Skeletal muscle satellite cell (primary cell): ENCODE measurements around the gene ERF.

Experiments used
- H3K27me3 ChIP-seq: 2 replicates; pipeline ENCODE4 v1.7.0; 2013; ENCODE audit warnings: low read length; ENCODE audit not compliant: control insufficient read depth, insufficient read depth
- H3K36me3 ChIP-seq: 2 replicates; pipeline ENCODE4 v1.7.0; 2013; ENCODE audit warnings: mild to moderate bottlenecking, control low read depth, low read length; ENCODE audit not compliant: insufficient read depth
- H3K4me1 ChIP-seq: 2 replicates; pipeline ENCODE4 v1.7.0; 2013; ENCODE audit warnings: low read length; ENCODE audit not compliant: control insufficient read depth, insufficient read depth
- H3K4me2 ChIP-seq: 2 replicates; pipeline ENCODE4 v1.7.0; 2013; ENCODE audit warnings: mild to moderate bottlenecking, low read length
- H3K4me3 ChIP-seq: 2 replicates; pipeline ENCODE4 v1.7.0; 2013; ENCODE audit warnings: low read length
- H3K9ac ChIP-seq: 2 replicates; pipeline ENCODE4 v1.7.0; 2013; ENCODE audit warnings: mild to moderate bottlenecking, low read depth, low read length, moderate library complexity
- H3K9me3 ChIP-seq: replicated peaks from 2 replicates; pipeline ENCODE4 v1.7.0; 2013; ENCODE audit warnings: mild to moderate bottlenecking, control low read depth, low read length

The ERF gene

GRCh38 chr19:42249149-42249750, 5.7 kb downstream of the ERF start:
- Histone ChIP-seq H3K4me3 (no peak overlapping the region), H3K9ac (no peak overlapping the region), H3K27me3 (no peaks in the 10 kb centered on the region), H3K9me3 (no peaks in the 10 kb centered on the region), H3K36me3 (peaks cover 24% of the 10 kb centered on the region), H3K4me1 (peaks cover 47% of the 10 kb centered on the region), H3K4me2 (no peak overlapping the region)

GRCh38 chr19:42248270-42249148, 6.4 kb downstream of the ERF start:
- Histone ChIP-seq H3K4me2 (no peak overlapping the region), H3K36me3 (peaks cover 24% of the 10 kb centered on the region), H3K4me1 (peaks cover 52% of the 10 kb centered on the region), H3K4me3 (no peak overlapping the region), H3K9ac (no peak overlapping the region), H3K9me3 (no peaks in the 10 kb centered on the region), H3K27me3 (no peaks in the 10 kb centered on the region)

- H3K36me3 ChIP-seq = peaks cover 24% of the 10 kb centered on the region
Measured at GRCh38 chr19:42247640-42248199, 7.2 kb downstream of the ERF start.

GRCh38 chr19:42246922-42247639, 7.8 kb downstream of the ERF start:
- Histone ChIP-seq H3K9ac (no peak overlapping the region), H3K9me3 (no peaks in the 10 kb centered on the region)

More at GRCh38 chr19:42247640-42248199, 7.2 kb downstream of the ERF start:
- no peaks in the 10 kb centered on the region for H3K9me3 ChIP-seq
- H3K9ac ChIP-seq = no peak overlapping the region
- no peaks in the 10 kb centered on the region for H3K27me3 ChIP-seq
- no peak overlapping the region for H3K4me3 ChIP-seq
- no peak overlapping the region for H3K4me2 ChIP-seq
- peaks cover 48% of the 10 kb centered on the region for H3K4me1 ChIP-seq

GRCh38 chr19:42246143-42246921, 8.6 kb downstream of the ERF start:
- Histone ChIP-seq H3K36me3 (peaks cover 24% of the 10 kb centered on the region), H3K4me2 (no peak overlapping the region), H3K9ac (peak overlapping the region; percentile 27), H3K4me3 (no peak overlapping the region), H3K4me1 (peaks cover 36% of the 10 kb centered on the region), H3K27me3 (no peaks in the 10 kb centered on the region), H3K9me3 (no peaks in the 10 kb centered on the region)

More at GRCh38 chr19:42246922-42247639, 7.8 kb downstream of the ERF start:
- Histone ChIP-seq H3K4me3 (no peak overlapping the region), H3K4me1 (peaks cover 42% of the 10 kb centered on the region), H3K27me3 (no peaks in the 10 kb centered on the region), H3K4me2 (no peak overlapping the region), H3K36me3 (peaks cover 24% of the 10 kb centered on the region)

GRCh38 chr19:42245231-42245630, 9.7 kb downstream of the ERF start:
- peak overlapping the region; percentile 21 for H3K9ac ChIP-seq

GRCh38 chr19:42244347-42245220, 10.3 kb downstream of the ERF start:
- no peaks in the 10 kb centered on the region for H3K9me3 ChIP-seq
- peaks cover 22% of the 10 kb centered on the region for H3K36me3 ChIP-seq
- H3K4me2 ChIP-seq = peak overlapping the region; percentile 88
- H3K27me3 ChIP-seq = no peaks in the 10 kb centered on the region
- peak overlapping the region; percentile 85 for H3K4me3 ChIP-seq
- peaks cover 34% of the 10 kb centered on the region for H3K4me1 ChIP-seq
- peak overlapping the region; percentile 73 for H3K9ac ChIP-seq

More at GRCh38 chr19:42245231-42245630, 9.7 kb downstream of the ERF start:
- peaks cover 35% of the 10 kb centered on the region for H3K4me1 ChIP-seq
- peaks cover 22% of the 10 kb centered on the region for H3K36me3 ChIP-seq
- peak overlapping the region; percentile 85 for H3K4me3 ChIP-seq
- no peaks in the 10 kb centered on the region for H3K27me3 ChIP-seq
- H3K9me3 ChIP-seq = no peaks in the 10 kb centered on the region
- H3K4me2 ChIP-seq = peak overlapping the region; percentile 88

- H3K36me3 ChIP-seq = peaks cover 29% of the 10 kb centered on the region
- peaks cover 34% of the 10 kb centered on the region for H3K4me1 ChIP-seq
- no peaks in the 10 kb centered on the region for H3K9me3 ChIP-seq
- peak within 1 kb of the TSS; percentile 96 for H3K9ac ChIP-seq
- peak within 1 kb of the TSS; percentile 88 for H3K4me2 ChIP-seq
- H3K4me3 ChIP-seq = peak within 1 kb of the TSS; percentile 85
- H3K27me3 ChIP-seq = no peaks in the 10 kb centered on the region
Measured at GRCh38 chr19:42242512-42243409, 12.2 kb downstream of the ERF start, which contains the start of gene GSK3A. Gene GSK3A, minus strand, starts transcription at chr19:42242602. Its CDS starts 137 bp downstream, at chr19:42242465.

GRCh38 chr19:42242069-42242511, 12.8 kb downstream of the ERF start:
- peak overlapping the region; percentile 85 for H3K4me3 ChIP-seq
- H3K9ac ChIP-seq = peak overlapping the region; percentile 96
- H3K27me3 ChIP-seq = no peaks in the 10 kb centered on the region
- H3K36me3 ChIP-seq = peaks cover 27% of the 10 kb centered on the region
- peaks cover 34% of the 10 kb centered on the region for H3K4me1 ChIP-seq
- H3K4me2 ChIP-seq = peak overlapping the region; percentile 85
- H3K9me3 ChIP-seq = no peaks in the 10 kb centered on the region
